Right atrium auricular region (tissue), 2 donors: ENCODE data around the gene MYO5C. TPM values are rescaled to one million over a fixed set of nuclear protein-coding genes. Genes with fewer than 3 reads are reported as not detected.

Source experiments
- DNase-seq: peaks from one replicate; pipeline ENCODE4 v3.0.0-alpha.2; 2019; ENCODE audit warnings: low spot score
- H3K27ac ChIP-seq, 2 donors: fragments of 200-600 bp; sonication (generic); 1 replicate in 1 of 2; 2 replicates in 1 of 2; pipeline ENCODE4 v1.5.1; 2016 to 2019
- H3K27me3 ChIP-seq, 2 donors: fragments of 200-600 bp; sonication (generic); one replicate each; pipeline versions ENCODE4 v1.5.1 to v1.6.0; 2017 to 2019
- H3K36me3 ChIP-seq: fragments of 200-600 bp; sonication (generic); one replicate; pipeline ENCODE4 v1.5.1; 2016
- H3K4me1 ChIP-seq, 2 donors: fragments of 200-600 bp; sonication (generic); one replicate each; pipeline versions ENCODE4 v1.5.1 to v1.6.0; 2017 to 2019
- H3K4me3 ChIP-seq, 2 donors: fragments of 200-600 bp; sonication (generic); 1 replicate in 1 of 2; 2 replicates in 1 of 2; pipeline ENCODE4 v1.5.1; 2017 to 2019; ENCODE audit warnings: mild to moderate bottlenecking in 1 of 2, moderate library complexity in 1 of 2
- H3K9me3 ChIP-seq, 2 donors: fragments of 200-600 bp; sonication (generic); one replicate each; pipeline ENCODE4 v1.5.1; 2019
- CTCF ChIP-seq, 2 donors: fragments of 200-600 bp; sonication (generic); IDR thresholded peaks; one replicate each; pipeline ENCODE4 v1.5.1; 2019; ENCODE audit warnings: antibody characterized with exemption in 2 of 2
- total RNA-seq, 2 donors: library from RNA; depleted of rRNA; stranded (reverse); fragments of >200 nt; gene quantifications; one replicate each; pipeline ENCODE4 v1.1.0, GENCODE V29; 2016

MYO5C gene
- total RNA-seq, 2 donors from 2014 or later: 2.0 to 5.3 TPM

GRCh38 chr15:52259503-52259902 is 36.1 kb downstream of the MYO5C start:
- TF ChIP-seq CTCF (IDR thresholded peaks at IDR 0.05): no peak
- peaks cover 0 to 34% of the 10 kb centered on the region in 2 donors for H3K4me1 ChIP-seq
- no peak overlapping the region for H3K27ac ChIP-seq
- no peak overlapping the region for H3K4me3 ChIP-seq
- H3K27me3 ChIP-seq: no peaks in the 10 kb centered on the region
- no peaks in the 10 kb centered on the region for H3K36me3 ChIP-seq
- no peak for DNase-seq
- H3K9me3 ChIP-seq: no peaks in the 10 kb centered on the region

- no peak for TF ChIP-seq CTCF (IDR thresholded peaks at IDR 0.05)
- Histone ChIP-seq H3K9me3 (no peaks in the 10 kb centered on the region), H3K4me1 (peaks cover 0 to 34% of the 10 kb centered on the region in 2 donors), H3K27ac (no peak overlapping the region), H3K36me3 (no peaks in the 10 kb centered on the region), H3K27me3 (no peaks in the 10 kb centered on the region), H3K4me3 (no peak overlapping the region)
- no peak for DNase-seq
These were observed 37.1 kb downstream of the MYO5C start for GRCh38 chr15:52258461-52258860.

DNA sequence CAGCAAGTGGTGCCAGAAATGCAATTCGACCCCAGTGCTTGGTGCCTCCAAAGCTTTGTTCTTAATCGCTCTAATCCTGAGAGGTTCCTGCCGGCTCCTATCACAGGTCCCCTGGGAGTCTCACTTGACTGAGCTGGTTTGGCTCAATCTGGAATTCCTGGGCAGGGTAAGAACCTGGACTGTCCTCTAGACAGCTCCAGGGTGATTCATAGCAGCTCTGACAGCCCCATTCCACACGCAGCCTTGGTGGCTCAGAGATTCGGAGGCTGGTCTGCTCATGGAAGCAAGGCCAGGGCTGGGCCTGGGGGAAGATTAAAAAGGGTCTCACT is 37.9 kb downstream of the MYO5C start:
- Histone ChIP-seq H3K27me3 (no peaks in the 10 kb centered on the region), H3K27ac (peak overlapping the region; percentile 3 to 31), H3K9me3 (no peaks in the 10 kb centered on the region), H3K4me3 (no peak overlapping the region), H3K36me3 (no peaks in the 10 kb centered on the region), H3K4me1 (peaks cover 0 to 32% of the 10 kb centered on the region in 2 donors)
- no peak for DNase-seq
- no peak for TF ChIP-seq CTCF (IDR thresholded peaks at IDR 0.05)

- TF ChIP-seq CTCF (IDR thresholded peaks at IDR 0.05): no peak
- Histone ChIP-seq H3K4me3 (no peak overlapping the region), H3K27ac (peak overlapping the region; percentile 3 to 31), H3K9me3 (no peaks in the 10 kb centered on the region), H3K36me3 (no peaks in the 10 kb centered on the region), H3K4me1 (peaks cover 0 to 26% of the 10 kb centered on the region in 2 donors), H3K27me3 (no peaks in the 10 kb centered on the region)
- no peak for DNase-seq
These were observed 38.5 kb downstream of the MYO5C start for GRCh38 chr15:52256930-52257733.

DNA sequence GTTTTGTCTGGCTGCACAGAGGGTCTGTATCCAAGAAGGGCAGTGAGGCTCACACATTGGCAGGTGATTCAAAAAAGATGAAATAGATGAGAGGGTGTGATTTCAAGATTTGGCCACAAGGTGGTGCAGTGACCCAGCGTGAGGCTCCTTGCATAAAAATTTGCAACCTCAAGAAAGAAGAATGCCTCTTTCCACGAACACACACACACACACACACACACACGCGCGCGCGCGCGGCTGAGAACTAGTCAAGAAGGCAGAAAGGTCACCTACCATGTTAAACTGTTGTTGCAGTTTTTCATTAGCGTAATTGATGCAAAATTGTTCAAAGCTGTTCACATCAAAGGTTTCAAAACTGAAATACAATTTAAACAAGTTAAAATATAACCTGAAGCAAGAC is 39.2 kb downstream of the MYO5C start:
- peak overlapping the region in 1 of 2 donors; percentile 3 for H3K27ac ChIP-seq
- no peaks in the 10 kb centered on the region for H3K9me3 ChIP-seq
- TF ChIP-seq CTCF (IDR thresholded peaks at IDR 0.05): peak; percentile 61 to 84
- peak; percentile 85 for DNase-seq
- peaks cover 0 to 20% of the 10 kb centered on the region in 2 donors for H3K4me1 ChIP-seq
- H3K27me3 ChIP-seq: no peaks in the 10 kb centered on the region
- no peak overlapping the region for H3K4me3 ChIP-seq
- H3K36me3 ChIP-seq: no peaks in the 10 kb centered on the region

DNA sequence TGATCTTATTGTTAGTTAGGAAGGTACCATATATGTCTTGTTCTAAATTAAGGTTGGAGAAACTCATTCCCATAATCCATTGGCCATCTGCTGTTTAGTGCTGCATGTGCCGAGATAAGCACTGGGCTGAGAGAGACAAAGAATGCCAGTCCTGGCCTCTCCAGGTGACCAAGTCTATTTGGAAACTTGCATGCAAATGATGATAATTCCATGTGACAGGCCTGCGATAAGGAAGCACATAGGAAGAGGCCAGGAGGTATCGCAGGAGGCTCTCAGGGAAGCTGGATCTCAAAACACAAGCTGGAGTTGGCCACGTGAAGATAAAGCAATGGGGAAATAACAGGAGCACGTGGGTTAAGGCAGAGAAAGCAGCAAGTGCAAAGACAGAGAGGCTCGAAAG is 39.7 kb downstream of the MYO5C start:
- no peak overlapping the region for H3K27ac ChIP-seq

More for the DNA sequence above, 39.7 kb downstream of the MYO5C start:
- Histone ChIP-seq H3K4me3 (no peak overlapping the region), H3K36me3 (no peaks in the 10 kb centered on the region), H3K4me1 (peaks cover 0 to 17% of the 10 kb centered on the region in 2 donors), H3K9me3 (no peaks in the 10 kb centered on the region), H3K27me3 (no peaks in the 10 kb centered on the region)
- no peak for DNase-seq
- TF ChIP-seq CTCF (IDR thresholded peaks at IDR 0.05): no peak
